ENCODE data around the gene LEF1.

DNA sequence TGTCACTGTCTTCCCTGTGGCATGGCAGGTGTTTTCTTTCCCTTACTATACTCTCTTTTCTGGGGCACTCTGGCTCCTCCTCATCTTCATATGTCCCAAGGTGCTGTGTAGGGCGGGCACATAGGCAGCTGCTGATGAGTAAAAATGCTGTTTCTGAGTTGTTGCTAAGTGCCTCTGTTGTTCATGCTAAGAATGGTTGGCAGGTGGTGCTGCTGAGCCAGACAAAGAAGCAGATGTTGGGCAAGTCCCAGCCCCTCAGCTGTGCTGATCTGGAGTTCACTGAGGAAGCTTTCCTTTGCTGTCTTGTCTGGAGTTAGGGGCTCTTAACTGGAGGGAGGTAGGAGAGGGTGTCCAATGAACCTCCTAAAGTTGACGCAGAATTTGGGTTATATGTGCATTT, 138.4 kb downstream of the LEF1 start:
- no peak for TF ChIP-seq POLR2AphosphoS5 (IDR thresholded peaks at IDR 0.05; ENCODE audit: insufficient read depth in 1 of 2, low read depth in 1 of 2)
- TF ChIP-seq POLR2A (IDR thresholded peaks at IDR 0.05) = no peak
